ENCODE data around the gene FRMD7.
"Not testable (repeated sequence)": the region's sequence is repeated elsewhere in the genome, so short reads cannot be mapped to it uniquely, and the experiment has no call there.

FRMD7 gene

DNA sequence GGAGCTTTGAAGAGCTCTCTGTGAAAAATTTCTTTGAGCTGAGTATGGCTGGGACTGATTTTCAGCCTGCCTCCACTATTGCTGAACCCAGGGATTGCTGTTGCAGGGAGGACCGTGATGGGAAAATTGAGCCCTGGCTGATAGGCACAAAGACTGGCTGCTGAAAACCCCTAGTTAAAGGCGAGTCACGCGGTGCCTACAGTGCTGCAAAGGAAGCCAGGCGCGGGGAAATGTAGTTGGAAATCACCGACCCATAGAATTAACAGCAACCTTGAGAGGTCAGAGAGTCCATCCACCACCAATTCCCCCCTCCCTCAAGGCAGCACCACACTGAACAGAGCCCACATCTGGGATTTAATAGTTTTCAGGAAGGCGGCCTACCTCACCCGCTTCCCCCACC lies 26.0 kb downstream of the FRMD7 start:
- Histone ChIP-seq H3F3A (ENCODE audit: insufficient read depth) (no peaks in the 10 kb centered on the region), H3K27ac (ENCODE audit: low read depth, low read length) (no peak overlapping the region), H4K20me1 (ENCODE audit: low read depth, low read length) (no peaks in the 10 kb centered on the region), H3K9ac (ENCODE audit: low read length) (no peak overlapping the region), H3K4me3 (ENCODE audit: insufficient read depth, low read length, poor library complexity, severe bottlenecking) (no peak overlapping the region), H2AFZ (ENCODE audit: low read depth, low read length, severe bottlenecking) (no peak overlapping the region), H3K27me3 (ENCODE audit: low read length) (no peaks in the 10 kb centered on the region), H3K9me2 (replicated peaks; ENCODE audit: insufficient read depth, low read length) (no peaks in the 10 kb centered on the region), H3K36me3 (ENCODE audit: low read length) (no peaks in the 10 kb centered on the region), H3K4me2 (ENCODE audit: low read depth, low read length, poor library complexity, severe bottlenecking) (no peak overlapping the region), H3K79me2 (ENCODE audit: insufficient read depth, low read length) (no peaks in the 10 kb centered on the region), H3K9me3 (ENCODE audit: insufficient read depth, low read length) (no peaks in the 10 kb centered on the region)
- TF ChIP-seq EZH2phosphoT487 (conservative IDR thresholded peaks at IDR 0.05; ENCODE audit: low read length), result no peak

GRCh38 chrX:132101206-132101605 lies 26.6 kb downstream of the FRMD7 start:
- Histone ChIP-seq H3K27me3 (ENCODE audit: low read length) (no peaks in the 10 kb centered on the region), H3K36me3 (ENCODE audit: low read length) (no peaks in the 10 kb centered on the region), H3K4me2 (ENCODE audit: low read depth, low read length, poor library complexity, severe bottlenecking) (no peak overlapping the region), H4K20me1 (ENCODE audit: low read depth, low read length) (no peaks in the 10 kb centered on the region), H3K9ac (ENCODE audit: low read length) (no peak overlapping the region), H3K27ac (ENCODE audit: low read depth, low read length) (no peak overlapping the region), H3K9me3 (ENCODE audit: insufficient read depth, low read length) (no peaks in the 10 kb centered on the region), H3F3A (ENCODE audit: insufficient read depth) (no peaks in the 10 kb centered on the region), H3K4me3 (ENCODE audit: insufficient read depth, low read length, poor library complexity, severe bottlenecking) (no peak overlapping the region), H2AFZ (ENCODE audit: low read depth, low read length, severe bottlenecking) (no peak overlapping the region), H3K79me2 (ENCODE audit: insufficient read depth, low read length) (no peaks in the 10 kb centered on the region), H3K9me2 (replicated peaks; ENCODE audit: insufficient read depth, low read length) (no peaks in the 10 kb centered on the region)
- TF ChIP-seq EZH2phosphoT487 (conservative IDR thresholded peaks at IDR 0.05; ENCODE audit: low read length), result no peak
- no peak for TF ChIP-seq CTCF (IDR thresholded peaks at IDR 0.05; ENCODE audit: insufficient read depth, low read length, poor library complexity, severe bottlenecking)

DNA sequence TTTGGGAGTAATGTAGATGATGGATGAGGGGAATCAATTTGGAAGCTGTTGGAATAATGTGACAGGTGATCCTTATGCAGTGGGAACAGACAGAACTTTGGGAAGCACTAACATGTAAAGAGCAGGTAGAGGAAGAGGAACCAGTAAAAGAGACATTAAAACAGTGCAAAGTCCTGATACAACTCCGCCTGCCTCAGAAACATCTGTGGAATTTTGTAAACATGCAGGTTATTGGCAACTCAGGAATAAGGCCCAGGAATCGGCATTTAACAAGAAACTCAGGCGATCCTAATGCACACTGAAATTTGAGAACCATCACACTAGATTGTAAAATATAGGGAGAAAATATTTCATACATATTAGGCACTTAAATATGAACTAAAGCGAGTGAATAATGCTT lies 29.1 kb downstream of the FRMD7 start:
- not testable (repeated sequence) for H3K4me2 ChIP-seq (ENCODE audit: low read depth, low read length, poor library complexity, severe bottlenecking); H3F3A ChIP-seq (ENCODE audit: insufficient read depth); H3K4me3 ChIP-seq (ENCODE audit: insufficient read depth, low read length, poor library complexity, severe bottlenecking); H2AFZ ChIP-seq (ENCODE audit: low read depth, low read length, severe bottlenecking); H3K27ac ChIP-seq (ENCODE audit: low read depth, low read length); H3K9ac ChIP-seq (ENCODE audit: low read length); H4K20me1 ChIP-seq (ENCODE audit: low read depth, low read length); H3K79me2 ChIP-seq (ENCODE audit: insufficient read depth, low read length); H3K27me3 ChIP-seq (ENCODE audit: low read length); H3K9me2 ChIP-seq (replicated peaks; ENCODE audit: insufficient read depth, low read length); H3K9me3 ChIP-seq (ENCODE audit: insufficient read depth, low read length); H3K36me3 ChIP-seq (ENCODE audit: low read length)

GRCh38 chrX:132094164-132094563 lies 33.7 kb downstream of the FRMD7 start:
- no peaks in the 10 kb centered on the region for H4K20me1 ChIP-seq (ENCODE audit: low read depth, low read length)
- no peaks in the 10 kb centered on the region for H3K27me3 ChIP-seq (ENCODE audit: low read length)
- no peak overlapping the region for H3K9ac ChIP-seq (ENCODE audit: low read length)
- H2AFZ ChIP-seq (ENCODE audit: low read depth, low read length, severe bottlenecking), result no peak overlapping the region
- H3K36me3 ChIP-seq (ENCODE audit: low read length), result no peaks in the 10 kb centered on the region
- H3F3A ChIP-seq (ENCODE audit: insufficient read depth), result no peaks in the 10 kb centered on the region
- no peak overlapping the region for H3K4me2 ChIP-seq (ENCODE audit: low read depth, low read length, poor library complexity, severe bottlenecking)
- no peaks in the 10 kb centered on the region for H3K9me2 ChIP-seq (replicated peaks; ENCODE audit: insufficient read depth, low read length)
- no peak overlapping the region for H3K27ac ChIP-seq (ENCODE audit: low read depth, low read length)
- no peak for TF ChIP-seq EZH2phosphoT487 (conservative IDR thresholded peaks at IDR 0.05; ENCODE audit: low read length)
- no peak for TF ChIP-seq CTCF (IDR thresholded peaks at IDR 0.05; ENCODE audit: insufficient read depth, low read length, poor library complexity, severe bottlenecking)
- H3K4me3 ChIP-seq (ENCODE audit: insufficient read depth, low read length, poor library complexity, severe bottlenecking), result no peak overlapping the region
- H3K9me3 ChIP-seq (ENCODE audit: insufficient read depth, low read length), result no peaks in the 10 kb centered on the region
- H3K79me2 ChIP-seq (ENCODE audit: insufficient read depth, low read length), result no peaks in the 10 kb centered on the region
